PC-3 (cell line): ENCODE data around the gene SLC34A3. TPM values are rescaled to one million over a fixed set of nuclear protein-coding genes. Genes with fewer than 3 reads are reported as not detected.
A peak's percentile ranks its signal among the peaks of the same experiment; 100 is the strongest.

Experiments
- ATAC-seq: fragments of 200-7000 bp; cut with Tn5 transposase; 2 replicates; pipeline ENCODE4 v1.9.1; 2020; ENCODE audit warnings: mild to moderate bottlenecking, moderate library complexity
- BruUV-seq: library from RNA; stranded (reverse); fragments of 400-500 nt; replicated peaks from 2 replicates; lab custom pipeline; 2021; lab: Mats Ljungman, UMichigan
- CTCF ChIA-PET: fragments of 300-600 bp; sonication (Branson Sonifier 250); formaldehyde crosslinking; loops from one replicate; lab custom pipeline; 2022; ENCODE audit warnings: antibody characterized with exemption; lab: Charles Lee
- POLR2A ChIA-PET: fragments of 300-600 bp; sonication (Branson Sonifier 250); formaldehyde crosslinking; loops from one replicate; lab custom pipeline; 2022; ENCODE audit warnings: antibody characterized with exemption; ENCODE audit not compliant: unreplicated experiment; lab: Charles Lee
- DNase-seq: peaks from one replicate; pipeline ENCODE4 v3.0.0-alpha.2; 2015
- H2AFZ ChIP-seq: fragments of 300-600 bp; sonication (generic); 2 replicates; pipeline ENCODE4 v1.6.0; 2016; ENCODE audit warnings: antibody characterized with exemption, low read length
- H3F3A ChIP-seq: fragments of 300-600 bp; sonication (generic); one replicate; pipeline ENCODE4 v1.6.0; 2017; ENCODE audit warnings: antibody characterized with exemption, low read length, control low read depth, mild to moderate bottlenecking; ENCODE audit not compliant: unreplicated experiment
- H3K27ac ChIP-seq: fragments of 300-600 bp; sonication (generic); 2 replicates; pipeline ENCODE4 v1.5.1; 2016; ENCODE audit warnings: mild to moderate bottlenecking, low read length
- H3K27me3 ChIP-seq: fragments of 300-600 bp; sonication (generic); 2 replicates; pipeline ENCODE4 v1.6.1; 2016; ENCODE audit warnings: low read length, mixed read lengths
- H3K36me3 ChIP-seq: fragments of 300-600 bp; sonication (generic); 2 replicates; pipeline ENCODE4 v1.6.1; 2016; ENCODE audit warnings: low read depth, mixed run types, low read length, mixed read lengths
- H3K4me1 ChIP-seq: fragments of 300-600 bp; sonication (generic); 2 replicates; pipeline ENCODE4 v1.5.1; 2016; ENCODE audit warnings: low read length; ENCODE audit not compliant: insufficient read depth
- H3K4me2 ChIP-seq: fragments of 300-600 bp; sonication (generic); 2 replicates; pipeline ENCODE4 v1.6.0; 2016; ENCODE audit warnings: low read length
- H3K4me3 ChIP-seq: fragments of 300-600 bp; sonication (generic); 2 replicates; pipeline ENCODE4 v1.5.1; 2016; ENCODE audit warnings: mild to moderate bottlenecking, low read length, mixed read lengths
- H3K79me2 ChIP-seq: fragments of 300-600 bp; sonication (generic); 2 replicates; pipeline ENCODE4 v1.6.1; 2017; ENCODE audit warnings: low read length, mixed read lengths
- H3K9ac ChIP-seq: fragments of 300-600 bp; sonication (generic); 2 replicates; pipeline ENCODE4 v1.6.0; 2016; ENCODE audit warnings: mild to moderate bottlenecking, low read length
- H3K9me2 ChIP-seq: fragments of 300-600 bp; sonication (generic); replicated peaks from 2 replicates; pipeline ENCODE4 v1.6.1; 2016; ENCODE audit warnings: mixed run types, low read length, mixed read lengths
- H3K9me3 ChIP-seq: fragments of 300-600 bp; sonication (generic); 2 replicates; pipeline ENCODE4 v1.6.1; 2016; ENCODE audit warnings: low read length, mixed read lengths
- H4K20me1 ChIP-seq: fragments of 300-600 bp; sonication (generic); 2 replicates; pipeline ENCODE4 v1.6.1; 2016; ENCODE audit warnings: low read length, mixed read lengths
- EZH2 ChIP-seq: fragments of 300-600 bp; sonication (generic); IDR thresholded peaks from one replicate; pipeline ENCODE4 v1.6.1; 2017; ENCODE audit warnings: antibody characterized with exemption, mild to moderate bottlenecking, low read length; ENCODE audit not compliant: unreplicated experiment
- EZH2phosphoT487 ChIP-seq: fragments of 300-600 bp; sonication (generic); IDR thresholded peaks from 2 replicates; pipeline ENCODE4 v1.6.1; 2018; ENCODE audit warnings: mild to moderate bottlenecking, antibody characterized with exemption, low read length, borderline replicate concordance
- intact Hi-C: fragments of 100-400 bp; cut with micrococcal nuclease; formaldehyde crosslinking; loops from 2 replicates; pipeline ENCODE4 v1.9.0; 2023
- total RNA-seq: library from RNA; depleted of rRNA; stranded (reverse); fragments of >200 nt; gene quantifications from 2 replicates; pipeline ENCODE4 v1.2.3, GENCODE V29; 2014
- TF ChIP-seq, protein P1 (sequence below): fragments of 300-600 bp; sonication (generic); conservative IDR thresholded peaks from 2 replicates; pipeline ENCODE4 v1.5.1; 2017; ENCODE audit warnings: antibody characterized with exemption, low read depth, mild to moderate bottlenecking, low read length

SLC34A3 gene
- total RNA-seq, 1 experiment from 2014 or later, result 1.5 TPM

DNA sequence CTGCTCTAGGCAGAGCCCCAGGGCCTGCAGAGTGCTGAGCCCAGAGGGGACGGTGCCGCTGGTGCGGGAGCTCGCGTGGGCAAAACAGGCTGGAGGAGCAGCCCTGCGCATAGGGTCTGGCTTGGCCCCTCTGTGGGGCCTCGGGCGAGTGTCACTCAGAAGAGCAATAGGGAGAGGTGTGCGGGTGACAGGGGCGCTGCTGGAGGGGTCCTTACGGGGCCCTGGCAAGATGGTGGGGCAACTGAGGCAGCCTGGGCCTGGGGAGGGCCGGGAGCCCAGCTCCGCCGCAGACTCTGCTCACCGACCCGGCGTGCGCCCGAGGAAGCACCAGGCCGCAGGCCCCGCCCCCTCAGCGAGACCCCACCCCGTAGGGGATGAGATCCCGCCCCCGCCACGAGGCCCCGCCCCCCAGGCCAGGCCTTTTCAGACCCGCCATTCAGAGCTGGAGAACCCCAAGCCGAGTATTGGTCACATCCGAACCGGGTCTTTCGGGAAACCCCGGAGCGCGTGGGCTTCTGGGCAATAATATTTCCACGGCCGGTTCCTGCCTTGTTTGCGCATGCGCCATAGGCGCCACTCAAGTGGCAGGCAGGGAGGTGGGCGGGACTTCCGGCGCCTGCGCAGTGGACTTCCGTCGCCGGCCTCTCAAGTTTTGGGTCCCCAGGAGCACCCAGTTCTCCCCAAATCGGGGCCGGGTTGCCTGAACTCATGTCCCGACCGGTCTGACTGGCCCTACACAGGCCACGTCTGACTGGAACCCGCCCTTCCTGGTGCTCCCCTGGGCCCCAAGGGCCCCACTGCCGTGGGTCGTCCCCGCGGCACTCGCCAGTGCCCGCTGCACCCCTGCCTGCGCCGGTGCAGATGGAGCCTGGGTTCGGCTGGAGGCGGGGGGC lies 7.4 kb upstream of the SLC34A3 start:
- Histone ChIP-seq H4K20me1 (no peaks in the 10 kb centered on the region), H2AFZ (peak overlapping the region; percentile 69), H3K36me3 (no peaks in the 10 kb centered on the region), H3K9me3 (no peaks in the 10 kb centered on the region), H3K79me2 (peaks cover 19% of the 10 kb centered on the region), H3K4me3 (peak overlapping the region; percentile 88), H3K9me2 (no peaks in the 10 kb centered on the region), H3K9ac (peak overlapping the region; percentile 97), H3F3A (peaks cover 2% of the 10 kb centered on the region), H3K4me2 (peak overlapping the region; percentile 99), H3K27me3 (no peaks in the 10 kb centered on the region), H3K27ac (peak overlapping the region; percentile 81), H3K4me1 (peaks cover 47% of the 10 kb centered on the region)
- BruUV-seq, result no TSS peak
- CTCF ChIA-PET, result interaction anchor here (0.5 to 1.3 kb wide), 3 partner anchors 11 to 54 kb away, joined by 3 to 11 read pairs (median 4); partner anchors contain the start of gene TOR4A
- DNase-seq (peak; percentile 97), ATAC-seq (peak; percentile 33)
- POLR2A ChIA-PET, result interaction anchor here (0.6 to 0.8 kb wide), 3 partner anchors 19 to 504 kb away, joined by 3 to 32 read pairs (median 5); no protein-coding TSS in a partner anchor
- intact Hi-C loops, result no loop called here
- no peak for TF ChIP-seq EZH2phosphoT487
- TF ChIP-seq, protein P1, sequence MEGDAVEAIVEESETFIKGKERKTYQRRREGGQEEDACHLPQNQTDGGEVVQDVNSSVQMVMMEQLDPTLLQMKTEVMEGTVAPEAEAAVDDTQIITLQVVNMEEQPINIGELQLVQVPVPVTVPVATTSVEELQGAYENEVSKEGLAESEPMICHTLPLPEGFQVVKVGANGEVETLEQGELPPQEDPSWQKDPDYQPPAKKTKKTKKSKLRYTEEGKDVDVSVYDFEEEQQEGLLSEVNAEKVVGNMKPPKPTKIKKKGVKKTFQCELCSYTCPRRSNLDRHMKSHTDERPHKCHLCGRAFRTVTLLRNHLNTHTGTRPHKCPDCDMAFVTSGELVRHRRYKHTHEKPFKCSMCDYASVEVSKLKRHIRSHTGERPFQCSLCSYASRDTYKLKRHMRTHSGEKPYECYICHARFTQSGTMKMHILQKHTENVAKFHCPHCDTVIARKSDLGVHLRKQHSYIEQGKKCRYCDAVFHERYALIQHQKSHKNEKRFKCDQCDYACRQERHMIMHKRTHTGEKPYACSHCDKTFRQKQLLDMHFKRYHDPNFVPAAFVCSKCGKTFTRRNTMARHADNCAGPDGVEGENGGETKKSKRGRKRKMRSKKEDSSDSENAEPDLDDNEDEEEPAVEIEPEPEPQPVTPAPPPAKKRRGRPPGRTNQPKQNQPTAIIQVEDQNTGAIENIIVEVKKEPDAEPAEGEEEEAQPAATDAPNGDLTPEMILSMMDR, result no peak
- no peak for TF ChIP-seq EZH2

DNA sequence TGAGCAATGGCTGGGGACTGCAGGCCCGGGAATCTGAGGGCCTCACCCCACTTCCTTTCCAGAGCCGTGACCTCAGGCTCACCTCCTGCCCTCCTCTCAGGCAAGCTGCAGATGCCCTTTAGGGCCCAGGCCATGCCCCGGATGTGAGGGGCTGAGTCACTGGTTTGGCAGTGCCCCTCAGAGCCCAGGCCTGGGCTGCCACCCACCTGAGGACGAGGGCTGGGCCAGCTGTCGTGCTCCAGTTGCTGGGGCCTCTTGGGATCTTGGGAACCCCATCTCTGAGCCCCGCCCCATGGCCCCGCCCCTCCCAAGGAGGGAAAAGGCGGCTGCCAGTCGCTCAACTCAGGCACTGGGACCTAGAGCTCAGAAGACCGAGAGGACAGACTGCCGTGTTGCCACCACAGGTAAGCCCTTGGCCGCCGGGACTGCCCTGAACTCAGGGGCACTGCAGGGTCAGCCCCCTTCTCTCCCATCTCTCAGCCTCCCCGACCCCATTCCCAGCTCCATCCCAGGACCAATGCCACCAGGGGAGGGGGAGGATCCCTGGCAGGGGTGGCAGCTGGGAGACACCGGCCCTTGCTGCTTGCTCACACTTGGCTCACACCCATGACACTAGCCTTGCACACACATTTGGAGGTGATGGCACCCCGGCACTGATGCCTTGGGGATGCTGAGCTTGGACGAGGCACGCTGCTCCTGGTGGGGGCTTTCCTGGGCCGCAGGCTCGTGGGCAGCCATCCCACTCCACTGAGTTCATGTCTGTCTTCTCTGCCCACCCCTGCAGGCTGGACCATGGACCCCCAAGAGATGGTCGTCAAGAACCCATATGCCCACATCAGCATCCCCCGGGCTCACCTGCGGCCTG lies 5.6 kb upstream of the SLC34A3 start, which contains the start of gene CYSRT1:
TSS of gene CYSRT1 (plus strand) at position 345 of the 865 bp plus-strand sequence. CDS start at position 793, 448 bp downstream.
- TF ChIP-seq, protein P1, result no peak
- TF ChIP-seq EZH2phosphoT487, result no peak
- no peak for TF ChIP-seq EZH2
- BruUV-seq, result no TSS peak
- Histone ChIP-seq H3K9me3 (no peaks in the 10 kb centered on the region), H3K9ac (peak within 1 kb of the TSS; percentile 97), H3K4me1 (peaks cover 40% of the 10 kb centered on the region), H3K4me3 (peak within 1 kb of the TSS; percentile 88), H3K36me3 (no peaks in the 10 kb centered on the region), H3K27me3 (no peaks in the 10 kb centered on the region), H3F3A (peaks cover 2% of the 10 kb centered on the region), H3K27ac (peak within 1 kb of the TSS; percentile 99), H3K79me2 (peaks cover 19% of the 10 kb centered on the region), H3K9me2 (no peaks in the 10 kb centered on the region), H3K4me2 (peak within 1 kb of the TSS; percentile 99), H2AFZ (no peak within 1 kb of the TSS; the same call in 1 of the 2 replicates), H4K20me1 (no peaks in the 10 kb centered on the region)
- POLR2A ChIA-PET, result interaction anchor here (0.6 kb wide), 1 partner anchor 35 kb away, joined by 8 read pairs; no protein-coding TSS in a partner anchor
- intact Hi-C loops, result loop anchor here (5.0 kb wide), 2 partner anchors 38 to 108 kb away; partner anchors contain the start of genes ANAPC2 and SSNA1
- ATAC-seq (no peak), DNase-seq (no peak)
- CTCF ChIA-PET, result no interaction called here
